GM19397 (cell line): ENCODE data around the gene AASDHPPT.

Experiments
- ATAC-seq: cut with Tn5 transposase; IDR thresholded peaks from one replicate; pipeline ENCODE4 v1.9.1; 2021; ENCODE audit warnings: mild to moderate bottlenecking, moderate library complexity; ENCODE audit not compliant: unreplicated experiment

AASDHPPT gene

DNA sequence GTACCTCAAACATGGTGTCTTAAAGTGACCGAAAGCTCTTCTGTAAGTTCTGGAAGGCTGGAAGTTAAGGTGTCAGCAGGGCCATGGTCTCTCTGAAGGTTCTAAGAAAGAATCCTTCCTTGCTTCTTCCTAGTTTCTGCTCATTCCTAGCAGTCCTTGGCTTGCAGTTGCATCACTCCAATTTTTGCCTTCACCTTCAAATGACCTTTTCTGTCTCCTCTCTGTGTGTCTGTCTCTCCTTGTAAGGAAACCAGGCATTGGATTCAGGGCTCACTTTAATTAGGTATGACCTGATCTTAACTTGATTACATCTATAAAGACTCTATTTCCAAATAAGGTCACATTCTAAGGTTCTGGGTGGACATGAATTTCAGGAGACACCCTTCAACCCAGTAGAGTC lies 8.7 kb downstream of the AASDHPPT start:
- no peak for ATAC-seq

DNA sequence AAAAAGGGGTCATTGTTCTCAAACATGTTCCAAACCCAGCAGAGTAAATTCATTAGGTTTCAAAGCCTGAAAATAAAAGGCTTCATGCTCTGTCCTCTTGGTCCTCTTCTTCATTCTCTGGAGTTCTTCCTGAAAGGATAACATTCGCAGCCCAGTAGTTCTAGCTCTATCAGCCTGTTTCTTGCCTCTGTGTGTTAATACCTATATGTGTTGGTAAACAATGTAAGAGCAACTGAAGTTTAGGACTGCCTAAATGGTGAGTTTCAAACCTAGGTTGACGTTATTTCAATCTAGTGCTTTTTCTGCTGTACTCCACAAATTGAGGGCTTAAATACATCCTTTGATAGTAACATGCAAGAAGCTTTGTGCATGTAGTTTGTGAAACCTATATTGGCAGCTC lies 9.4 kb downstream of the AASDHPPT start:
- no peak for ATAC-seq

DNA sequence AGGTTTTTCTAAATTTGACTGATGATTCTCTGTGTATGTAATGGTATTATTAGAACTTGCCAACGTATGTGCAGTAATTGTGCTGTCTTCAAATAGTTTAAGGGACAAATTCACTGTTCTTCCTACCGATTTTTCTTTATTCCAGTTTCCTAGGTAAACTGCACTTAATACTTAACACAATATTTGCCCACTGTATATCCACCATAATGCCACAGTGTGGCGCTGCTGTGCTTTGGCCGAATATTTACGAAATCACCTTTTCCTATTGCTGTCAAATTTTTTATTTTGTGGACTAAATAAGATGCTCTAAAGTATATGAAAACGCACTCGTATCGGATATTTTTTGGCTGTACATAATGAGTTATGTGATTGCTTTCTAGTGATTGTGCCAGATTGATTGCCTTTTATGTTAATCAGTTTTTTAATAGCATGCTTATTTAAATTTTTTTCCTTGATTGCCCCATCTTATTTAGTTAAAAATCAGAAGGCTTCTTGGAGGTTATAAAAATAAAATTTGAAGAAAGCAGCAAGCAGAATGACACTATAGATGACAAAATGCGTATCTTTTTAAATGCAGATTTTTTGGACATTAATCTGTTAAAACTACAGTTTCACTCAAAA lies 10.5 kb downstream of the AASDHPPT start:
- peak; percentile 29 for ATAC-seq

DNA sequence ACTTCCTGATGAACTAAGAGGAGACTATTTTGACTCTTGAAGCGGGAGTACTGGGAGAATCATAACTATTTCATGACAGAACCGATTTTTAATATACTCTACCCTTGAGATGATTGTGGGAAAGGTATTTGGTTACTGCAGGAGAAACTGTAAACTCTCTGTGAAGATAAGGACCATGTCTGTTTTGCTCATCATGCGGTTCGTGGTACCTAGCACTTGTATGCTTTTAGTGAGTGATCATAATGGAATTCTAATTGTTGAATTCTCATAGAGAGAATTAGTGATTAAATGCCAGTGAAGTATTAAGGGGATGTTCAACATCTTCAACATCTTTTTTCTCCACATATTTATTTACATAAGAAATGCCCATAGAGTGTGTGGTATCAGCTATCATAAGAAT lies 11.4 kb downstream of the AASDHPPT start:
- no peak for ATAC-seq

DNA sequence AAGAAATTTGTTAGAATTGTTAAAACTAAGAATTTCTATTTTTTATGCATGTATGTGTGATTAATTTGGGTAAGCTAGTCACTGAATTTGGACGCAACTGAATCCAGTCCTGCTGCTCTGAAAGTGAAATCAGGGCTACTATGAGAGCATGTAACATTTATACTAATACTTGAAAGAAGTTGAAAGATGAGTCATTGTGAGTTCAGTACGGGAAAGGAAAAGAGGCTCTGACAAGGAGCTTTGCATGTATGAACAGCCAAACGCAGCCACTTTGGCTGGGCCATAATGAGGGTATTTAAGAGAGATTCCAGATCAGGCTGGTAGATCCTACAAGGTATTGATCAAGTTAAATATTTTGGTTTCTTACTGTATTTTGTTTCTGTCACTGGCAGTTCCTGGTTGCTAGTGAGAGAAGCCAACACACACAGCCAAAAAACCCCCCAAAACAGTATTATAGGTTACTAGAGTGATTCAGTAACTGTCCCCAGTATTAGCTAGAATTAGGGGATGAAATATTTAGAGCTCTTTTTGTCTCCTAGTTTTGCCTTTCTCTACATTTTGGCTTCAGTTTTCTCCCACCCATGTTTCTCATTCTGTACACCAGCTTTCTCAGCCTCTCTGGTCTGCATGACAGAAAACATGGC lies 14.1 kb downstream of the AASDHPPT start:
- peak; percentile 96 for ATAC-seq

DNA sequence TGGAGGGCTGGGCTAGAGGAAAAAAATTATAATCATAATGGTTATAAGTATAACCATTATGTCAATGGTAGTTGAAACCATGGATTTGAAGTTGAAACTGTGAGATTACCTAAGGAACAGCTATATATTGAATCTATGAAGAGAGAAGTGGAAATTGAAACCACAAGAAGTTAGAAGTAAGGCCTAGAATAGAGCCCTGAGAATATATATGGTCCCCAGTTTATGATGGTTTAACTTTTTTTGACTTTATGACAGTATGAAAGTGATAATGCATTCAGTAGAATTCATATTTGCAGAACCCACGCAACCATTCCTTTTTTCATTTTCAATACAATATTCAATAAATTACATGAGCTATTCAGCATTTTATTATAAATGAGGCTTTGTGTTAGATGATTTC lies 15.0 kb downstream of the AASDHPPT start:
- ATAC-seq, result no peak

DNA sequence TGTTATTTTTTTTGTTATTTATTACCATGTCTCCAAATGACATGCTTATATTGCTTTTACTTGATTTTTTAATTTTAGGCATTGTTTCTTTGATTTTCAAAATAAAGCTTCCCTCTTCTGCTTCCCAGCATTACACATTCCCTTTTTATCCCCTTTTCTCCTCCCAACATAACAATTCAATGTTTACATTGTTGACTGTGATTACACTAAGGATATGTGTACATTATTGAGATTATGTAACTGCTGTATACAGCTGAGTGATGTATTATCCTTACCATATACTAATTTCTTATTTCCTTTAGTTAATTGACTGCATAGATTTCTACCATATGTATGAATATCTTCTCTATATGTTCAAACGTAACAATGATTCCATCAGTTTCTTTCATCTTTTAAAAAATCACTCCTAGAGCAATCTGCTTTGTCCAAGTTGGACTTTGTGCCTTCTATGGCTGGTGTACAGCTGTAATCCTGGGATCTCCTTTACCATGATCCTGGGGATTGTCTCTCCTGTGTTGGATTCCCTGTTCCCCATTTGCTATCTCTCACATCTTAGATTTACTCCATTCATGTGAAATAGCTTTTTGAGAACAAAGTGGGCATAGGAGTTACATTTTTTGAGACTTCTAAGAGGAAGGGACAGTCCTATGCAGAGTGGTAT lies 21.6 kb downstream of the AASDHPPT start:
- no peak for ATAC-seq

DNA sequence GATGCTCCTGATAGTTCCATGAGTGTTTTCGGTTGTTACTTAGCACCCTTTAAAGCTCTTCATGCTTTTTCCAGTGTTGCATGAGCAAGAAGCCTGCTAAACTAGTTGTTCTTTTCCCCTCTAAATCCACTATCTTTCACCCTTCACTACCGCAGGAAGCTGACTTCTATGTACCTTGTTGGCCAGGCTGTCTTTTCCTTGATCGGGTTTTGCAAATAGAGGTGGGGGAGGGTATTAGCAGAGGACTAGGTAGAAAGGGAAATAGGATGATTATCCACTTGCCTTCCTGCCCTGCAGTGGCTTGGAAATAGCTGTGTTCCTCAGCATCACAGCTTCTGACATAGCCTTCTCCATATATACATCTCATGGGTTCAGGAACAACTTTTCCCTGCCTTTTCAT lies 23.9 kb downstream of the AASDHPPT start:
- ATAC-seq, result no peak

DNA sequence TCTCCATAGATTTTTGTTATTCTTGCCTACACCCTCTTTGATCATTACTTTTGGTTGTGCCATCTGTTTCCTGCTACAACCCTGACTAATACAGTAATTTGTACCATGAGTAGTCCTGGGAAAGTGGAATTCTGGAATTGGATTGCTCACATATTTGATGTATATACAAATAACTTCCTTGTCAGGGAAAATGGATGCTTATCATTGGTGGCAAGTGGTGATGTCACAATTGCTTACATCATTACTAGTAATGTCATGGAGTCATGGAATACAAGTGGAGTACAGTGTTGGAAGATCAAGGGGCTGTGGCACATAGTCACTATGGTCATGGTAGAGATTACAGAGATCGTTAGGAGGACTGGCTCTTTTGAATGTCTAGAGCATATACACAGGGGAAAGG lies 24.4 kb downstream of the AASDHPPT start:
- no peak for ATAC-seq

DNA sequence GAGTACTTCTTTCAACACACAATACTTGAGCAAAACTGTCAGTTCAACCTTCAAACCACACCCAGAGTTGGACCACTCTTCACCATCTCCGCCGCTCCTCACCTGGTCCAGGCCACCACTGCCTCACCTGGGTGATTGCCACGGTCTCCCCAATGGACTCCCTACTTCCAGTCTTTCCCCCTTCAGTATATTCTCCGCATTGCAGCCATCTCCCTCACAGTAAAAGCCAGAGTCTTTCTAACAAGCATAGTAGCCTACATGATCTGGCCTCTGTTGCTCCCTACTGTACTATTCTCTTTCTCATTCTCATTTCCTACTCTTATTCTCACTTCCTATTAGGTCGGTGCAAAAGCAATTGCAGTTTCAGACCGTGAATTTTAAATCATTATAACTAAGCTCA lies 28.5 kb downstream of the AASDHPPT start:
- no peak for ATAC-seq

DNA sequence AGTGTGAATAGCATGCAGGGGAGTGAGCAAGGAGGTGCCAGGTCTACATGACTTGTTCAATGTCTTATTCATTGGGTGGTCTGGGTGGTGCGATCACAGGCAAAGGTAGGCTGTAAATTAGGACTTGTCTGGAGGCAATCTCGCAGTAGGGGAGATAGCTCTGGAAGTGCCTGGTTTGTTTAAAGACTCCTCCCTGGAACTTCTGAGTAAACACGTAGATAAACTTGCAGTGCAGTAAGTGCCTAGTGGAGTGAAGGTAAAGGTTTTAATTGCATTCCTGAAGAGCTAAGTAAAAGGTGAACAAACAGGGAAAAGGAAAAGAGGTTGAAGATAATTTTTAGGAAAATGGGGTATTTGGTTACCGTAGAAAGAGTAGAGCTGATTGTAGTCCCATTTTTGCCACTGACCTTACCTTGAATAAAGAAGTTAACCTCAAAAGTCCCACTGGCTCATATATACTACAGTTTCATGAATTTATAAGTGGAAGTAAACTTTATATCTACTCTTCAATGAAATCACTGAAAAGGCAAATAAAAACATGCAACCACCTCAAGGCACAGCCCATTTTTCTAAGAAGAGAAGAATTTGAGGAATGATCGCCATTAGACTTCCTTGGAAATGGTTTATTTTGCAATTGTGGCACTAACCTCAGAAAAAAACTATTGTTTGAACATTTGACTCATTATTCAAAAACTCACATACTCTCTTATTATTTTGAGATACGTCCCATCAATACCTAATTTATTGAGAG lies 44.3 kb downstream of the AASDHPPT start:
- no peak for ATAC-seq

DNA sequence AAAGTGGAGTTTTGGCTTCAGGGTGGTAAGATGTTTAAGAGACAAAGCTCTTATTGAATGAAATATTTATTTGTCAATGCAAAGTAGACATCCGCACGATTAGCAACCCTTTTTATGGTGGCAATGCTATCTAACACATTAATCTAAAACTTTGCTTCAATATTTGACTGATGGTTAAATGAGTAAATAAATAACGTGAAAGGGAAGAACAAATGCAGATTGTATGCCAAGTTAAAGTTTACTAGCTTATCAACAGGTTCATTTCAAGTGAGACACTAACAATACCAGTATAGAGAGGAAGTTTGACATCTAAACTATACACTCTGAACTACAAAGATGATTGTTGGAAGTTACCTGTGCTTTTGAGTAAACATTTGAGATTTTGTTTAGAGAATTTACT lies 50.1 kb downstream of the AASDHPPT start:
- ATAC-seq, result no peak

DNA sequence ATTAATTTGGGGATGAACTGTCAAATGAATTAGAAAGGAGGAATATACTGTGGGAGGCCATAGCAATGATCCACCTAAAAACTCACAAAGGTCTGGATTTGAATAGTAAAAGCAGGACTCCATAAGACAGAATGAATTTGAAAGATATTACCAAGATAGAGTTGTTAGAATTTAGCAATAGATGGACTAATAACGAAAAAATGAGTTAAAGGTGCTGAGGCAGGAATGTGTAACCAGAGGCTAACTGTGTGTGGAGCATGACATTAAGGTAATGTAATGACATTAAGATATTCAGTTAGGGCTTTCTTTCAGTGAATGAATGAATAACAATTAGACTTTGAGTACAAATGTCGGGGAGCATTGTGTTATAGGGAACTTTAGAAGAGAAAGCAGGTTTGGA lies 51.3 kb downstream of the AASDHPPT start:
- no peak for ATAC-seq

DNA sequence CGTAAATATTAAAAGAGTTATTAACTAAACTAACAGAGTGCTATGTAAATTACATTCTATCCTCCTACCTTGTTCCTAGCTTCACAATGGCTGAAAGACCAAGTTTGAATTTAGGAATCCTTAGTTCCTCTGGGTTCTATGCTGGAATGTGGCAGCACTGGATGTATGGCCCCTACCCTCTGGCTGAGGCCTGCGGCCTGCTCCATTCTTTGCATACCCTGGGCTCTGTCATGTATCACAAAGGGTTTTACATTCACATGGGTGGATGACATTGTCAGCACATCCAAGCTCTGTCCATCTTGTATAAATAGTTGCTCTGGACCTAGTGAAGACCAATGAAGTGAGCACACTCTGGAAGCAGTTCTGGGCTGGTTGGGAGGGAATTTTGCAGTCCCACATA lies 54.5 kb downstream of the AASDHPPT start:
- no peak for ATAC-seq

DNA sequence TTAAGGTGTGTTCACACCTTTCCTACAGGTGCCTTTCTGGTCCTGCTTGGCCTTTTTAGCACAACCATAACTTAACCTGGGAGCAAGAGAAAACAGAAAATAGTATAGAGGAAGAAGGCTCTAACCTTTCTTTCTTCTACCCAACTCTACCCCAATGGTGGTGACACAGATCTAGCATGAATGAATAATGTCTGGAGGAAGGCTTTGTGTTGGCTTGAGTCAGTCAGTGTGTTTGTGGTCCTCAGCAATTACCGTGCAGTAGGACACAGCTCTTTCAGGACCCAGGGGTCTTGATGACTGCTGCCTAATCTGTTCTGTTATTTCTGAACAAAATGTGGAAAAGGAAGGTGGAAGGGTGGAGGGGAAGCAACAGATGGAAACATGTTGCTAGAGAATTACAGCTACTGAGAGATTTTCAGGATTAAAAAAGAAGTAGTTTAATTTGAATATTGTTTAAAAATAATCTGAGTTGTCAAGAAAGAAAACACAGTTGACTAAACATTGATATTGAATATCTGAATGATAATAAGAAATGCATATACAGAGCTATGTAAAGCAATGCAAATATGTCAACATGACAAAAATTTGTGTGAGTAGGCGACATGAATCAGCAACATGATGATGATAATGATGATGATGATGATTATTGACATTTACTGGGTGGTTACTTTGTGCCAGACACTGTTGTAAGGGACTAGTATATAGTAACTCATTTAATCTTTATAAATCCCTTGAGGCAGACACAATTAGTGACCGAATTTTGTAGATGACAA lies 55.3 kb downstream of the AASDHPPT start:
- no peak for ATAC-seq

DNA sequence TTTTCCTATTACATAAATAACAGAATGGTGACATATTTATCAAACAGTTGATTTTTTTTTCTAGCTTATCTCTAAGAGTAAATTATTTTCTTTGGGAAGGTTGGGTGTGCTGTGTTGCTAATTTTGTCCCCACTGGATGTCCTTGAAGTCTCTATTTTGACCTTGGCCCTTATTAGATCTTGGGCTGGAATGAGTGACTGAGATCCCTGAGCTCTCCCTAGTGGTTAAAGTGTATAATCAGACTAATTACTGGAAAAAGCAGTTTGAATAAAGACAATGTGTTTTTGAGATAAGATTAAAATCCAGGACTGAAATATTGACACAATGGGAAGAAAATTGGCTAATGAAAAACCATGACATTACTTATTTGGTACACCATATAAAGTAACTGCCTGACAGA lies 56.1 kb downstream of the AASDHPPT start:
- ATAC-seq, result no peak

DNA sequence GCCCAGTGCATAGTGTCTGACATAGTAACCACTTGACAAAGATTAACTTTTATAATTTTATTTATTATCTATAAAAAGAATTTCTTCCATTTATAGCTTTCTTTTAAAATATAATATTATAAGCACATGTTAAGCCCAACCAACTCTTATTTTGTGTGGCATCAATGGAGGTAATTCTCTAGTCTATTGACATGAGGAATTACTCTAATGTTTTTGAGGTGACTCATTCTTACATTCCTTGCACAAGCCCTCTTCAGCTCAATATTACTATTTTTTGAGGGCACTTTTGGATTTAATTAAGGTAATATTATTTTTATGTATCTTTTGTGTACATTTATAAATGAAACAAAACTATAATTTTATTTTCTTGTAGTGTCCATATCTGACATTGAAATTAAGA lies 59.6 kb downstream of the AASDHPPT start:
- no peak for ATAC-seq

DNA sequence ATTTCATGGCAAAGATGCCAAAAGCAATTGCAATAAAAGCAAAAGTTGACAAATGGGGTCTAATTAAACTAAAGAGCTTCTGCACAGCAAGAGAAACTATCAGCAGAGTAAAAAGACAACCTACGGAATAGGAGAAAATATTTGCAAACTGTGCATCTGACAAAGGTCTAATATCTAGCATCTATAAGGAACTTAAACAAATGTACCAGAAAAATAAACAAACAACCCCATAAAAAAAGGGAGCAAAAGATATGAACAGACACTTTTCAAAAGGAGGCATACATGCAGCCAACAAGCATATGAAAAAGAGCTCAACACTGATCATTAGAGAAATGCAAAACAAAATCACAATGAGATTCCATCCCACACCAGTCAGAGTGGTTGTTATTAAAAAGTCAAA lies 60.3 kb downstream of the AASDHPPT start:
- ATAC-seq, result no peak
